ENCODE measurements around the gene TMEM135.
"Not testable (repeated sequence)": the region's sequence is repeated elsewhere in the genome, so short reads cannot be mapped to it uniquely, and the experiment has no call there.

DNA sequence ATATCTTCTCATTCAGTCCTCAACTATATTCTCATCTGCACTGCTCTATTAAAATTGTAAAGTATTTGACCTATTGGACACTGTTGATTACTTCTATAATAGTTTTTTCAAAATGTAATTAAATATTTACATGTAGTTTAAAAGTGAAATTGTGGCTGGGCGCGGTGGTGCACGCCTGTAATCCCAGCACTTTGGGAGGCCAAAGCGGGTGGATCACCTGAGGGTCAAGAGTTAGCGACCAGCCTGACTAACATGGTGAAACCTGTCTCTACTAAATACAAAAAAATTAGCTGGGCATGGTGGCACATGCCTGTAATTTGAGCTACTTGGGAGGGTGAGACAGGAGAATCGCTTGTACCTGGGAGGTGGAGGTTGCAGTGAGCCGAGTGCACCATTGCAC is 112.0 kb downstream of the TMEM135 start:
- TF ChIP-seq CTCF (IDR thresholded peaks at IDR 0.05; ENCODE audit: low read length); EZH2 (IDR thresholded peaks at IDR 0.05; ENCODE audit: borderline replicate concordance, low read length): not testable (repeated sequence)
